22Rv1 (cell line): ENCODE results near the gene C1orf210.

Experiments used
- ZFX ChIP-seq: fragments of 450-650 bp; IDR thresholded peaks from 2 replicates; pipeline ENCODE4 v1.6.1; 2017; ENCODE audit warnings: antibody characterized with exemption, borderline replicate concordance
- TF ChIP-seq, protein P1 (sequence below): fragments of 450-650 bp; IDR thresholded peaks from 2 replicates; pipeline ENCODE4 v1.5.1; 2017; ENCODE audit warnings: mild to moderate bottlenecking

DNA sequence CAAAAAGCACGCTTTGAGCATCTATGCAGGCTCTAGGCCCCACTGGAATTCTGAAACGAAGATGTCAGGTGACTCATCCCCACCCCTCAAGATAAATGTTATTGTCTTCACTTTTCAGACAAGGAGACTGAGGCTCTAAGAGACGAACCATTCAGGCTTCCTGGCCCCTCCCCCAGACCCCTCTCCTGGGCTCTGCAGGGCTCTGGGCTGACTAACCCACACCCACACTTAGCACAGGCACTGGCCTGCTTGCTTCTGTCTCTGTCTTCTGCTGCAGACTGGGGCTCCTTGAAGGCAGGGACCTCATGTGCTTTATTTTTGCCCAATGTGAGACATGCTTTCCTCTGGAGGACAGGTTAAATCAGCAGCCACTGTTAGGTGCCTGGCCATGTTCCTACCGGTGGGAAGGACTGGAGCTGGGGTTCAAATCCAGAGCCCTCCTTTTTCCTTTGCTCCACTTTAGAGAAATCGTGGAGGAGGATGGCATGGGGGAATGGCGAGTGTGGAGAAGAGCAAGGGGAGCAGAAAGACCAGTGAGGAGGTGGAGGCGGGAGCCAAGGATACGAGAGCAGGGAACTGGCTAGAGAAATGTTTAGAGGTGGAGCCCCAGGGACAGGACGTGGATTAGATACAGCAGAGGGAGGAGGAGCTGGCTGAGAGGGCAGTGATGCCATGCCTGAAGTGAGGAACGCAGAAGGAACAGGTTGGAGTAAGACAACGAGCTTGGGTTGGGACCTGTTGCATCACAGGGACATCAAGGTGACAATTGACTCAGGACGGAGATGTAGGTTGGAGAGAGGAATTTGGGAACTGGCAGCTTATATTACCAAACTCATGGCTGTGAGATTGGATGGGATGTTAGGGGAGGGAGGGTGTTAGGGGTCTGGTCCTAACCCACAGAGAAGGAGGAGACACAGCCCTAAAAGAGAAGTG, 13.9 kb downstream of the C1orf210 start:
- TF ChIP-seq, protein P1, sequence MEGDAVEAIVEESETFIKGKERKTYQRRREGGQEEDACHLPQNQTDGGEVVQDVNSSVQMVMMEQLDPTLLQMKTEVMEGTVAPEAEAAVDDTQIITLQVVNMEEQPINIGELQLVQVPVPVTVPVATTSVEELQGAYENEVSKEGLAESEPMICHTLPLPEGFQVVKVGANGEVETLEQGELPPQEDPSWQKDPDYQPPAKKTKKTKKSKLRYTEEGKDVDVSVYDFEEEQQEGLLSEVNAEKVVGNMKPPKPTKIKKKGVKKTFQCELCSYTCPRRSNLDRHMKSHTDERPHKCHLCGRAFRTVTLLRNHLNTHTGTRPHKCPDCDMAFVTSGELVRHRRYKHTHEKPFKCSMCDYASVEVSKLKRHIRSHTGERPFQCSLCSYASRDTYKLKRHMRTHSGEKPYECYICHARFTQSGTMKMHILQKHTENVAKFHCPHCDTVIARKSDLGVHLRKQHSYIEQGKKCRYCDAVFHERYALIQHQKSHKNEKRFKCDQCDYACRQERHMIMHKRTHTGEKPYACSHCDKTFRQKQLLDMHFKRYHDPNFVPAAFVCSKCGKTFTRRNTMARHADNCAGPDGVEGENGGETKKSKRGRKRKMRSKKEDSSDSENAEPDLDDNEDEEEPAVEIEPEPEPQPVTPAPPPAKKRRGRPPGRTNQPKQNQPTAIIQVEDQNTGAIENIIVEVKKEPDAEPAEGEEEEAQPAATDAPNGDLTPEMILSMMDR = no peak
- TF ChIP-seq ZFX = no peak
